NOMO-1 treated with dmso at 0.1 percent for 144 hours (cell line): ENCODE measurements around the gene TNIP3.

Experiments
- DNase-seq: peaks from one replicate; lab custom pipeline; 2025; ENCODE audit not compliant: unreplicated experiment; lab: John Stamatoyannopoulos, UW

The TNIP3 gene

GRCh38 chr4:121088867-121089266, 75.3 kb downstream of the TNIP3 start:
- no peak for DNase-seq
